HepG2 (cell line): ENCODE measurements around the gene PRR23B. TPM values are rescaled to one million over a fixed set of nuclear protein-coding genes. Genes with fewer than 3 reads are reported as not detected.

ENCODE experiments used
- ATAC-seq: fragments of 200-7000 bp; cut with Tn5 transposase; 3 replicates; pipeline ENCODE4 v1.9.1; 2020; ENCODE audit warnings: mild to moderate bottlenecking, moderate library complexity
- BruUV-seq: library from RNA; stranded (reverse); fragments of 400-500 nt; replicated peaks from 2 replicates; lab custom pipeline; 2021; lab: Mats Ljungman, UMichigan
- CTCF ChIA-PET: fragments of 300-600 bp; formaldehyde crosslinking; extraction: SDS; loops from one replicate; lab custom pipeline; 2021; ENCODE audit warnings: low total read pairs, inconsistent platforms, low intra/inter-chr PET ratio; lab: Yijun Ruan, JAX
- POLR2A ChIA-PET: fragments of 350-600 bp; sonication (Branson Sonifier 250); formaldehyde crosslinking; loops from one replicate; lab custom pipeline; 2020; ENCODE audit warnings: antibody characterized with exemption, inconsistent platforms; lab: Yijun Ruan, JAX
- DNase-seq: peaks from one replicate; pipeline ENCODE4 v3.0.0-alpha.2; 2015; ENCODE audit warnings: low spot score
- FAIRE-seq: peaks from 3 replicates; lab custom pipeline; 2011; peaks lifted over from hg19 to GRCh38; lab: Jason Lieb, UNC
- H2AFZ ChIP-seq: one replicate; pipeline ENCODE4 v1.6.1; 2011; ENCODE audit warnings: low read length, inconsistent platforms
- H3K27ac ChIP-seq: fragments of 300-600 bp; 3 replicates; pipeline ENCODE4 v1.8.0; 2011; ENCODE audit warnings: mixed run types, mild to moderate bottlenecking, mixed read lengths, low read length, inconsistent platforms; ENCODE audit not compliant: insufficient read depth; ENCODE audit errors: extremely low read length
- H3K27me3 ChIP-seq, 2 experiments: fragments of 200-600 bp in 1 of 2; 2 replicates in 1 of 2; 3 replicates in 1 of 2; pipeline versions ENCODE4 v1.6.0 to v1.8.0; 2011; ENCODE audit warnings: low read length in 2 of 2, mild to moderate bottlenecking in 2 of 2, moderate library complexity in 2 of 2, inconsistent platforms in 1 of 2; ENCODE audit not compliant: insufficient read depth in 2 of 2, control insufficient read depth in 1 of 2
- H3K36me3 ChIP-seq, 2 experiments: fragments of 200-600 bp in 1 of 2; replicated peaks in 1 of 2; 2 replicates in 1 of 2; 3 replicates in 1 of 2; pipeline versions ENCODE4 v1.5.1 to v1.8.0; 2011; ENCODE audit warnings: low read length in 2 of 2, inconsistent platforms in 1 of 2; ENCODE audit not compliant: insufficient read depth in 2 of 2, control insufficient read depth in 1 of 2
- H3K4me1 ChIP-seq: 2 replicates; pipeline ENCODE4 v1.5.1; 2012; ENCODE audit warnings: low read length, inconsistent platforms; ENCODE audit not compliant: insufficient read depth
- H3K4me2 ChIP-seq: 2 replicates; pipeline ENCODE4 v1.6.0; 2011; ENCODE audit warnings: low read depth, low read length, inconsistent platforms
- H3K4me3 ChIP-seq, 3 experiments: fragments of 200-600 bp in 1 of 3; sonication (generic), shearing (Covaris generic) in 1 of 3; replicated peaks in 1 of 3; 2 replicates each; pipeline ENCODE4 v1.5.1; 2011 to 2016; ENCODE audit warnings: low read length in 3 of 3, inconsistent platforms in 2 of 3, low read depth in 2 of 3, mild to moderate bottlenecking in 2 of 3, control low read depth in 1 of 3, mixed read lengths in 1 of 3; ENCODE audit not compliant: insufficient read depth in 1 of 3
- H3K79me2 ChIP-seq: one replicate; pipeline ENCODE4 v1.6.1; 2011; ENCODE audit warnings: low read length, inconsistent platforms; ENCODE audit not compliant: insufficient read depth
- H3K9ac ChIP-seq: 2 replicates; pipeline ENCODE4 v1.6.0; 2011; ENCODE audit warnings: mild to moderate bottlenecking, low read depth, low read length, inconsistent platforms; ENCODE audit not compliant: insufficient read depth
- H3K9me3 ChIP-seq: 2 replicates; pipeline ENCODE4 v1.5.1; 2012; ENCODE audit warnings: mild to moderate bottlenecking, low read length
- H4K20me1 ChIP-seq: 2 replicates; pipeline ENCODE4 v1.6.0; 2011; ENCODE audit warnings: inconsistent platforms, mild to moderate bottlenecking, low read length, moderate library complexity; ENCODE audit not compliant: insufficient read depth
- GLMP ChIP-seq: sonication (generic); formaldehyde crosslinking; IDR thresholded peaks from 2 replicates; pipeline ENCODE4 v1.9.0; 2021; ENCODE audit warnings: missing genetic modification reagents, mild to moderate bottlenecking, borderline replicate concordance
- HHEX ChIP-seq: IDR thresholded peaks from 2 replicates; pipeline ENCODE4 v1.6.1; 2016; ENCODE audit warnings: control low read depth
- JUND ChIP-seq: sonication (generic); formaldehyde crosslinking; IDR thresholded peaks from 2 replicates; pipeline ENCODE4 v1.8.0; 2022; ENCODE audit warnings: mild to moderate bottlenecking, missing genetic modification reagents
- PREB ChIP-seq: sonication (generic); formaldehyde crosslinking; IDR thresholded peaks from 2 replicates; pipeline ENCODE4 v1.4.0; 2020; ENCODE audit warnings: missing genetic modification reagents
- PTBP1 ChIP-seq: fragments of 200-400 bp; formaldehyde crosslinking; IDR thresholded peaks from 2 replicates; pipeline ENCODE4 v1.6.1; 2018; ENCODE audit warnings: low read length, low read depth; ENCODE audit not compliant: poor library complexity, severe bottlenecking
- TBX2 ChIP-seq: sonication (generic); formaldehyde crosslinking; IDR thresholded peaks from 2 replicates; pipeline ENCODE4 v1.5.0; 2020; ENCODE audit warnings: missing genetic modification reagents, mild to moderate bottlenecking, borderline replicate concordance
- TOPORS ChIP-seq: sonication (generic); formaldehyde crosslinking; IDR thresholded peaks from 2 replicates; pipeline ENCODE4 v1.8.0; 2023; ENCODE audit warnings: mild to moderate bottlenecking, missing genetic modification reagents
- ZBTB21 ChIP-seq: sonication (generic); formaldehyde crosslinking; IDR thresholded peaks from 2 replicates; pipeline ENCODE4 v1.4.0; 2020; ENCODE audit warnings: missing genetic modification reagents
- ZNF598 ChIP-seq: sonication (generic); formaldehyde crosslinking; IDR thresholded peaks from 2 replicates; pipeline ENCODE4 v1.5.1; 2020; ENCODE audit warnings: mild to moderate bottlenecking, missing genetic modification reagents, borderline replicate concordance
- ZNF768 ChIP-seq: sonication (generic); formaldehyde crosslinking; IDR thresholded peaks from 2 replicates; pipeline ENCODE4 v1.4.0; 2020; ENCODE audit warnings: missing genetic modification reagents
- ZNF850 ChIP-seq: sonication (generic); formaldehyde crosslinking; conservative IDR thresholded peaks from 2 replicates; pipeline ENCODE4 v1.9.0; 2021; ENCODE audit warnings: mild to moderate bottlenecking, missing genetic modification reagents
- WGBS: methylation state at CpG from one replicate; pipeline ENCODE4 v1.1.6; 2017; ENCODE audit warnings: low lambda C conversion rate; 5-methylcytosine and 5-hydroxymethylcytosine counted together
- in situ Hi-C: cut with HindIII; loops from 2 replicates; pipeline ENCODE4 v1.10.0; 2017; ENCODE audit warnings: low pct_unique_long_range_greater_than_20kb; ENCODE audit not compliant: extremely low pct_ligation_motif_present
- intact Hi-C: fragments of 100-400 bp; cut with micrococcal nuclease; formaldehyde crosslinking; loops from one replicate; pipeline ENCODE4 v1.10.0; 2022; ENCODE audit not compliant: unreplicated experiment
- polyA plus RNA-seq, 8 experiments: library from polyadenylated mRNA; depleted of rRNA in 3 of 8; stranded (reverse) in 7 of 8; unstranded in 1 of 8; fragments of >200 nt; fragmentation: Illumina TruSeq in 4 of 8; extraction: Trizol in 4 of 8; gene quantifications; 2 replicates each; pipeline versions ENCODE4 v1.2.1 to v1.2.3, GENCODE V29; 2011 to 2016; ENCODE audit warnings: low read depth in 4 of 8, missing spikeins in 1 of 8, mixed read lengths in 1 of 8; ENCODE audit not compliant: insufficient read depth in 1 of 8
- total RNA-seq, 5 experiments: library from RNA; depleted of rRNA; stranded (reverse); fragments of >200 nt; fragmentation: Illumina TruSeq; extraction: Trizol; gene quantifications; 2 replicates each; pipeline ENCODE4 v1.2.3, GENCODE V29; 2016; ENCODE audit warnings: low read depth in 1 of 5
- TF ChIP-seq, protein P1 (sequence below): IDR thresholded peaks from 2 replicates; pipeline ENCODE4 v1.6.1; 2016; ENCODE audit warnings: low read depth
- TF ChIP-seq, protein P2 (sequence below): sonication (generic); formaldehyde crosslinking; IDR thresholded peaks from 2 replicates; pipeline ENCODE4 v1.8.0; 2023; ENCODE audit warnings: mild to moderate bottlenecking, missing genetic modification reagents

The PRR23B gene
- total and polyA plus RNA-seq, 2 of the 13 experiments (the other 11 are each of a cell fraction or from before 2014, with no cell fraction given) = not detected

GRCh38 chr3:139006051-139006716 is 14.5 kb downstream of the PRR23B start, which contains the start of gene PRR23A:
Gene PRR23A, minus strand, starts transcription at chr3:139006268. Its CDS starts 0 bp downstream, at chr3:139006268.
- no peaks in the 10 kb centered on the region for H3K4me1 ChIP-seq
- intact Hi-C loops = no loop called here
- TF ChIP-seq PREB = no peak
- TF ChIP-seq, all 625 proteins: peak for 0

DNA sequence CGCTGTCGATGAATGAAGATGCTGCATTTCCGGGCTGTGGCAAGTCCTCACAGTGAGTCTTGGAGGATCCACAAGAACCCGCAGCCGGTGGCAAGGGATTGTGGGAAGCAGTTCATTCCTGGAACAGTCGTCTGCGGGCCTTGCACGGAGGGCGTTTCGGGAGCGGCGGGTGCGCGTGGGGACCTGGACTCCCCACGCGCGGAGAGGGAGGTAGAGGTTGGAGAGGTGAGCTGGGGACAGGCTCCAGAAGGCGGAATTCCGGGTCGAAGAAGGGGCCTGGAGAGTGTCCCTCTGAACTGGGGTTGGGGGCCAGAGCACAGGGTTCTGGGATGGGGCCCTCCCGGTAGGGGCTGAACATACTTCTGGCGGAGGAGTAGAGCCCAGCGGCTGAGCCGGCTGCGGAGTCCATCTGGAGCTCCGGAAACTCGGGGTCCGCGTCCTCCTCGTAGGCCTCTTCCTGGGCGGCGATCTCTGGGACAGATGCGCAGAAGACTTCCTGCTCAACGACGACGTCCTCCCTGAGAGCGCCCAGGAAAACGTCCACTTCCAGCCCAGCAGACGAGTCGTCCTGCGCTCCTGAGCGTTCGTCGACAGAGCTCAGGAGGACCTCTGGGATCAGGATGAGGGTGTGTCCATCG is 15.3 kb downstream of the PRR23B start:
- intact Hi-C loops = no loop called here
- WGBS = 77% methylated on average over 36 of the region's 45 CpGs
- BruUV-seq = no TSS peak
- Histone ChIP-seq H3K9ac (no peak overlapping the region), H3K4me1 (no peaks in the 10 kb centered on the region), H3K36me3 (no peaks in the 10 kb centered on the region), H3K27me3 (no peaks in the 10 kb centered on the region), H2AFZ (no peak overlapping the region), H3K4me2 (no peak overlapping the region), H4K20me1 (no peaks in the 10 kb centered on the region), H3K27ac (no peak overlapping the region), H3K4me3 (no peak overlapping the region), H3K9me3 (no peaks in the 10 kb centered on the region), H3K79me2 (no peaks in the 10 kb centered on the region)
- ATAC-seq = no peak
- DNase-seq = no peak
- FAIRE-seq = no peak
- in situ Hi-C loops = no loop called here
- ChIA-PET CTCF (no interaction called here), POLR2A (no interaction called here)
- TF ChIP-seq ZNF598 (CRISPR knock-in tag) (no peak), GLMP (CRISPR knock-in tag) (no peak), JUND (CRISPR knock-in tag) (no peak), ZNF768 (no peak), HHEX (no peak), ZNF850 (CRISPR knock-in tag) (no peak), TOPORS (CRISPR knock-in tag) (no peak), PTBP1 (no peak), ZBTB21 (CRISPR knock-in tag) (no peak), TBX2 (CRISPR knock-in tag) (no peak)
- TF ChIP-seq, protein P1, sequence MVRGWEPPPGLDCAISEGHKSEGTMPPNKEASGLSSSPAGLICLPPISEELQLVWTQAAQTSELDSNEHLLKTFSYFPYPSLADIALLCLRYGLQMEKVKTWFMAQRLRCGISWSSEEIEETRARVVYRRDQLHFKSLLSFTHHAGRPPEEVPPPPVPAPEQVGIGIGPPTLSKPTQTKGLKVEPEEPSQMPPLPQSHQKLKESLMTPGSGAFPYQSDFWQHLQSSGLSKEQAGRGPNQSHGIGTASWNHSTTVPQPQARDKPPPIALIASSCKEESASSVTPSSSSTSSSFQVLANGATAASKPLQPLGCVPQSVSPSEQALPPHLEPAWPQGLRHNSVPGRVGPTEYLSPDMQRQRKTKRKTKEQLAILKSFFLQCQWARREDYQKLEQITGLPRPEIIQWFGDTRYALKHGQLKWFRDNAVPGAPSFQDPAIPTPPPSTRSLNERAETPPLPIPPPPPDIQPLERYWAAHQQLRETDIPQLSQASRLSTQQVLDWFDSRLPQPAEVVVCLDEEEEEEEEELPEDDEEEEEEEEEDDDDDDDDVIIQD (CRISPR knock-in tag) = no peak
- TF ChIP-seq, protein P2, sequence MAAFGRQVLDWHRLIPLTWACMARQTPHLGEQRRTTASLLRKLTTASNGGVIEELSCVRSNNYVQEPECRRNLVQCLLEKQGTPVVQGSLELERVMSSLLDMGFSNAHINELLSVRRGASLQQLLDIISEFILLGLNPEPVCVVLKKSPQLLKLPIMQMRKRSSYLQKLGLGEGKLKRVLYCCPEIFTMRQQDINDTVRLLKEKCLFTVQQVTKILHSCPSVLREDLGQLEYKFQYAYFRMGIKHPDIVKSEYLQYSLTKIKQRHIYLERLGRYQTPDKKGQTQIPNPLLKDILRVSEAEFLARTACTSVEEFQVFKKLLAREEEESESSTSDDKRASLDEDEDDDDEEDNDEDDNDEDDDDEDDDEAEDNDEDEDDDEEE (CRISPR knock-in tag) = no peak

More at GRCh38 chr3:139006051-139006716, 14.5 kb downstream of the PRR23B start, which contains the start of gene PRR23A:
- H3K4me3 ChIP-seq = no peak within 1 kb of the TSS
- no peak within 1 kb of the TSS for H3K4me2 ChIP-seq
- FAIRE-seq (no peak), DNase-seq (no peak), ATAC-seq (no peak)
- no peaks in the 10 kb centered on the region for H3K9me3 ChIP-seq
- no peak within 1 kb of the TSS for H2AFZ ChIP-seq
- H3K9ac ChIP-seq = no peak within 1 kb of the TSS
- H3K79me2 ChIP-seq = no peaks in the 10 kb centered on the region
- no peaks in the 10 kb centered on the region for H3K27me3 ChIP-seq
- H4K20me1 ChIP-seq = no peaks in the 10 kb centered on the region
- WGBS = 82% methylated on average over 38 of the region's 60 CpGs
- H3K27ac ChIP-seq = no peak within 1 kb of the TSS
- CTCF ChIA-PET = no interaction called here
- H3K36me3 ChIP-seq = no peaks in the 10 kb centered on the region
- no TSS peak for BruUV-seq
- in situ Hi-C loops = no loop called here
- POLR2A ChIA-PET = no interaction called here
